ENCODE measurements around the gene PRICKLE2. TPM values are rescaled to one million over a fixed set of nuclear protein-coding genes. Genes with fewer than 3 reads are reported as not detected.

PRICKLE2 gene
- total RNA-seq, 4 donors from 2014 or later = 26.2 to 87.3 (median 47.9) TPM

DNA sequence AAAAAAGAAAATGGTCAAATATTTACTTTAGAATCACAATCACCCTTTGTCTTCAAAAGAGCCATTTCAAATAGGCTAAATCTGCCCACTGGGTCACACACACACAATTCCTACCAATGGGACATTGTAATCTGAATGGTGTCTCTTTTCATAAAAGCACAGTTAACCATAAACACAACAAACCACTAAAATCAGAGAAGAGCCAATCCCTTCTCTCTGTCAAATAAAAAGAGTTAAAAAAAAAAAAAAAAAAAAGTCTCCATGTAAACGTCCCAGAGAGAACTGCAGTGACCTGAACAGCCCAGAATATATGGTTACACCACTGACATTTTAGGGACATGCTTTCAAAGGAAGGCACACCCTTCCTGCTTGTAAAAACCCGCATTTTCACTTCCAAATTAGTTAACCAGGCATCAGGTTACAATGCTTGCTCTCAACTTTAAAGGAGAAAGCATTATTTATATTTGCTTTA, 63.7 kb downstream of the PRICKLE2 start:
- Histone ChIP-seq H3K4me3 (no peak overlapping the region), H3K27ac (peak overlapping the region in 1 of 2 donors; percentile 78), H3K27me3 (no peaks in the 10 kb centered on the region), H3K9me3 (no peaks in the 10 kb centered on the region), H3K4me1 (peaks cover 0 to 9% of the 10 kb centered on the region in 2 donors), H3K36me3 (no peaks in the 10 kb centered on the region)
- no peak for TF ChIP-seq POLR2A (IDR thresholded peaks at IDR 0.05)
- TF ChIP-seq, protein P1, sequence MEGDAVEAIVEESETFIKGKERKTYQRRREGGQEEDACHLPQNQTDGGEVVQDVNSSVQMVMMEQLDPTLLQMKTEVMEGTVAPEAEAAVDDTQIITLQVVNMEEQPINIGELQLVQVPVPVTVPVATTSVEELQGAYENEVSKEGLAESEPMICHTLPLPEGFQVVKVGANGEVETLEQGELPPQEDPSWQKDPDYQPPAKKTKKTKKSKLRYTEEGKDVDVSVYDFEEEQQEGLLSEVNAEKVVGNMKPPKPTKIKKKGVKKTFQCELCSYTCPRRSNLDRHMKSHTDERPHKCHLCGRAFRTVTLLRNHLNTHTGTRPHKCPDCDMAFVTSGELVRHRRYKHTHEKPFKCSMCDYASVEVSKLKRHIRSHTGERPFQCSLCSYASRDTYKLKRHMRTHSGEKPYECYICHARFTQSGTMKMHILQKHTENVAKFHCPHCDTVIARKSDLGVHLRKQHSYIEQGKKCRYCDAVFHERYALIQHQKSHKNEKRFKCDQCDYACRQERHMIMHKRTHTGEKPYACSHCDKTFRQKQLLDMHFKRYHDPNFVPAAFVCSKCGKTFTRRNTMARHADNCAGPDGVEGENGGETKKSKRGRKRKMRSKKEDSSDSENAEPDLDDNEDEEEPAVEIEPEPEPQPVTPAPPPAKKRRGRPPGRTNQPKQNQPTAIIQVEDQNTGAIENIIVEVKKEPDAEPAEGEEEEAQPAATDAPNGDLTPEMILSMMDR (IDR thresholded peaks at IDR 0.05) = no peak
- no peak for DNase-seq
- intact Hi-C loops (cut with DNase I; ENCODE audit: low total_unique reads) = no loop called here

DNA sequence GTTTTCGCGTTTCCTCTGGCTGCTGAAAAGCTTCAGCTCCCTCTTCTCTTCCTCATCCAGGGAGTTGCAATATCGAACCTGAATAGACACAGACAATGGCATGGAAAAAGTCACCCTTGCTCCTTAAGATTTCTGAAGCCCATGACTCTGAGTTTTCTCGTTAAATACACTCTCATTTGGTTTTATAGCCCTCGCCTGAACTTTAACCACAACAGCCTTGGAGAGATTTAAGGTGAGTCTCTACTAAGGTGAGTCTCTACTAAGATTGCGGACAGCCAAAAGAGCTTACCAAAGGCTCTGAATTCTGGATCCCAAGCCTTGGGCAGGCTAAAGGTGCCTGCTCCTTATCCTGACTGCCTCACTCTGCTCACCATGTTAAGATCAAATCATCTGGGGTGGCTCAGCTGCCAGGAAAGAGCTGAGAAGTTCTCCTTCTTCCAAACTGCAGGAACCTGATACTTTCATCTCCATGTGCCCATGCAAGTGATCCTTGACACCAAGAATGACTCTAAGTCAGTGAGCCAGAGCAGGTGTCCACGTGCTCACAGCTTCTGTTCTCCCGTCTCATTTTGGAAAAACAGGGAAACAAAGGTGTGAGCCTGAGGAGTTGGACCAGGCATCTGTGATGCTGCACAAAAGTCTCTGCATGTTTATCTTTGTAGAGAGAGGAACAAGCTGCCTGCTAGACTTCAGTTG, 65.1 kb downstream of the PRICKLE2 start:
- Histone ChIP-seq H3K36me3 (no peaks in the 10 kb centered on the region), H3K27ac (no peak overlapping the region), H3K27me3 (no peaks in the 10 kb centered on the region), H3K9me3 (no peaks in the 10 kb centered on the region), H3K4me3 (no peak overlapping the region), H3K4me1 (peaks cover 0 to 9% of the 10 kb centered on the region in 2 donors)
- intact Hi-C loops (cut with DNase I; ENCODE audit: low total_unique reads) = no loop called here
- DNase-seq = no peak
- TF ChIP-seq, protein P1 (IDR thresholded peaks at IDR 0.05) = no peak
- no peak for TF ChIP-seq POLR2A (IDR thresholded peaks at IDR 0.05)

GRCh38 chr3:64158334-64158733, 66.9 kb downstream of the PRICKLE2 start:
- H3K4me1 ChIP-seq = peaks cover 0 to 8% of the 10 kb centered on the region in 2 donors
- H3K36me3 ChIP-seq = no peaks in the 10 kb centered on the region
- H3K27ac ChIP-seq = no peak overlapping the region
- intact Hi-C loops (cut with DNase I; ENCODE audit: low total_unique reads) = no loop called here
- DNase-seq = no peak
- H3K4me3 ChIP-seq = no peak overlapping the region
- H3K9me3 ChIP-seq = no peaks in the 10 kb centered on the region
- H3K27me3 ChIP-seq = no peaks in the 10 kb centered on the region
- TF ChIP-seq POLR2A (IDR thresholded peaks at IDR 0.05) = no peak
- TF ChIP-seq, protein P1 (IDR thresholded peaks at IDR 0.05) = no peak

DNA sequence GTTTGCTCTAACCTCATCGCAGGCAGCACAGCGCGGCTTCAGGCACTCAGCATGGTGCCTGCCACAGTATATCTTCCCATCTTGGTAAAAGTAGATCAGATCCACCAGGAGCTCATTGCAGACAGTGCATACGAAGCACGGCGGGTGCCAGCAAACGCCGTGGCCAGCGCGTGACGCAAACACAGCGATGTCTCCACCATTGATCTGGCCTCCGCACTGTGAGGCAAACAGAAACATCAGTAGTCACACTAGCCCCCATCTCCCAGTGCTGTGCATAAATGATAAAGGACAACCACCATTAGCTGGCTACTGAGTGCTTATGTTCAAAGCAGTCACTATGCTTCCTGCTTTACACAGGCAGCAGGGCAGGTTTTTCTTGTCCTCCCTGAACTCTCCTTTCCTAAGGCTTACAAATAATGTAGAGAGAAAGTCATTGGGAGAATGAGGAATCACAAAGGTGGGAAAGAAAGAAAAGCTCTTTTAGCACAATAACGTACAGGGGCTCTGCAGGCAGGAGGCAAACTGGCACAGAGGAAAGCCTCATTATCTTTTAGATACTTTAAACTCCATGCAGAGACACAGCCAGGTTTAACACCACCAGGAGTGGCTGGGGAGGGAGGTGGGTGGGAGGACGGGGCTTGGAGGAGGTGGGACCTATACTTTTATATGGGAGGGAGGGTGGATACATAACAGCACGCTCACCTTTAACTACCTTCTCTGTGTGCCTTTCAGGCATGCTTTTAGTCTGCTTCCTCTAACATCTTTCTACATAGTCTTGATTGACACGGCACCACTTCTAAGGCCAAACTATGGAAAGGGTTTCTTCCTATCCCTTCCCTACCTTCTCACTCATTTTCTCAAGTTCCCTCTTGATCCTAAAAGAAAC, 67.9 kb downstream of the PRICKLE2 start:
- Histone ChIP-seq H3K36me3 (no peaks in the 10 kb centered on the region), H3K27ac (no peak overlapping the region), H3K27me3 (no peaks in the 10 kb centered on the region), H3K4me1 (peaks cover 0 to 4% of the 10 kb centered on the region in 2 donors), H3K4me3 (no peak overlapping the region), H3K9me3 (no peaks in the 10 kb centered on the region)
- TF ChIP-seq, protein P1 (IDR thresholded peaks at IDR 0.05) = no peak
- no peak for TF ChIP-seq POLR2A (IDR thresholded peaks at IDR 0.05)
- intact Hi-C loops (cut with DNase I; ENCODE audit: low total_unique reads) = no loop called here
- no peak for DNase-seq

DNA sequence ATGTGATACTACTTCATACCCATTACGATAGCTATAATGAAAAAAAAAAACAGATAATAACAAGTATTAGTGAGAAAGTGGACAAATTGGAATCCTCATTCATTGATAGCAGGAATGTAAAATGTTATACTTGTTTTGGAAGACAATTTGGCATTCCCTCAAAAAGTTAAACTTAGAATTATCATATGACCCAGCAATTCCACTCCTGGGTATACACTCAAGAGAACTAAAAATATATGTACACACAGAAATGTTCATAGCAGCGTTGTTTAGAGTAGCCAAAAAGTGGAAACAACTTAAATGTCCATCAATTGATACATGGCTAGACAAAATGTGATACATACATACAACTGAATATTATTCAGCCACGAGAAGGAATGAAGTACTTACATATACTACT, 69.9 kb downstream of the PRICKLE2 start:
- TF ChIP-seq, protein P1 (IDR thresholded peaks at IDR 0.05) = no peak
- TF ChIP-seq POLR2A (IDR thresholded peaks at IDR 0.05) = no peak
- H3K36me3 ChIP-seq = no peaks in the 10 kb centered on the region
- intact Hi-C loops (cut with DNase I; ENCODE audit: low total_unique reads) = no loop called here
- no peak overlapping the region for H3K27ac ChIP-seq
- H3K4me3 ChIP-seq = no peak overlapping the region
- H3K9me3 ChIP-seq = no peaks in the 10 kb centered on the region
- H3K27me3 ChIP-seq = no peaks in the 10 kb centered on the region
- peaks cover 0 to 5% of the 10 kb centered on the region in 2 donors for H3K4me1 ChIP-seq
- no peak for DNase-seq
